GM23338 (cell line): ENCODE results near the gene L3MBTL4. TPM values are rescaled to one million over a fixed set of nuclear protein-coding genes. Genes with fewer than 3 reads are reported as not detected.
"Not testable (repeated sequence)": the region's sequence is repeated elsewhere in the genome, so short reads cannot be mapped to it uniquely, and the experiment has no call there.

Experiments used
- ATAC-seq: fragments of 200-7000 bp; cut with Tn5 transposase; 3 replicates; pipeline ENCODE4 v1.9.1; 2020
- DNase-seq: peaks from one replicate; pipeline ENCODE4 v3.0.0-alpha.2; 2015; ENCODE audit warnings: low spot score
- H2AFZ ChIP-seq: fragments of 200-600 bp; sonication (generic); 2 replicates; pipeline ENCODE4 v1.8.0; 2016; ENCODE audit warnings: antibody characterized with exemption, mild to moderate bottlenecking, moderate library complexity
- H3F3A ChIP-seq: fragments of 200-600 bp; sonication (generic); replicated peaks from 2 replicates; pipeline ENCODE4 v1.8.0; 2017; ENCODE audit warnings: antibody characterized with exemption, mixed run types, low read depth
- H3K27ac ChIP-seq: fragments of 200-600 bp; sonication (generic); 2 replicates; pipeline ENCODE4 v1.6.1; 2016; ENCODE audit warnings: low read depth
- H3K27me3 ChIP-seq: fragments of 200-600 bp; sonication (generic); 2 replicates; pipeline ENCODE4 v1.8.0; 2016; ENCODE audit warnings: mild to moderate bottlenecking, mixed run types, moderate library complexity; ENCODE audit not compliant: insufficient read depth
- H3K36me3 ChIP-seq: fragments of 200-600 bp; sonication (generic); 2 replicates; pipeline ENCODE4 v1.8.0; 2016; ENCODE audit warnings: mild to moderate bottlenecking; ENCODE audit not compliant: insufficient read depth
- H3K4me1 ChIP-seq: fragments of 200-600 bp; sonication (generic); 2 replicates; pipeline ENCODE4 v1.8.0; 2016; ENCODE audit warnings: mild to moderate bottlenecking, moderate library complexity; ENCODE audit not compliant: insufficient read depth
- H3K4me2 ChIP-seq: fragments of 200-600 bp; sonication (generic); 2 replicates; pipeline ENCODE4 v1.7.1; 2017; ENCODE audit warnings: mixed run types
- H3K4me3 ChIP-seq: fragments of 200-600 bp; sonication (generic); 2 replicates; pipeline ENCODE4 v1.6.1; 2016; ENCODE audit warnings: mixed run types
- H3K79me2 ChIP-seq: fragments of 200-600 bp; sonication (generic); replicated peaks from 2 replicates; pipeline ENCODE4 v1.8.0; 2017; ENCODE audit warnings: mild to moderate bottlenecking; ENCODE audit not compliant: insufficient read depth
- H3K9me2 ChIP-seq: fragments of 200-600 bp; sonication (generic); 2 replicates; pipeline ENCODE4 v1.8.0; 2017; ENCODE audit not compliant: insufficient read depth
- H4K20me1 ChIP-seq: fragments of 200-600 bp; sonication (generic); replicated peaks from 2 replicates; pipeline ENCODE4 v1.8.0; 2017; ENCODE audit warnings: mild to moderate bottlenecking; ENCODE audit not compliant: insufficient read depth
- H3K27ac Mint-ChIP-seq: 2 replicates; pipeline ENCODE4 v1.8.0; 2020; ENCODE audit warnings: inconsistent platforms, mild to moderate bottlenecking, moderate library complexity, mixed read lengths
- H3K27me3 Mint-ChIP-seq: 3 replicates; pipeline ENCODE4 v1.8.0; 2022; ENCODE audit warnings: low read depth, mild to moderate bottlenecking, moderate library complexity, mixed read lengths, inconsistent platforms; ENCODE audit not compliant: insufficient read depth, poor library complexity
- H3K36me3 Mint-ChIP-seq: 3 replicates; pipeline ENCODE4 v1.8.0; 2021; ENCODE audit warnings: low read depth, mild to moderate bottlenecking, inconsistent platforms, moderate library complexity, mixed read lengths
- H3K4me1 Mint-ChIP-seq: 3 replicates; pipeline ENCODE4 v1.8.0; 2020; ENCODE audit warnings: mild to moderate bottlenecking, inconsistent platforms, mixed read lengths
- H3K4me3 Mint-ChIP-seq: 3 replicates; pipeline ENCODE4 v1.8.0; 2021; ENCODE audit warnings: moderate library complexity, mild to moderate bottlenecking, inconsistent platforms, mixed read lengths
- H3K9me3 Mint-ChIP-seq: 3 replicates; pipeline ENCODE4 v1.8.0; 2020; ENCODE audit warnings: moderate library complexity, mild to moderate bottlenecking, inconsistent platforms, mixed read lengths
- CREB1 ChIP-seq: fragments of 250-450 bp; sonication (Bioruptor Pico); IDR thresholded peaks from 2 replicates; pipeline ENCODE4 v1.5.0; 2020; ENCODE audit warnings: low read depth, mild to moderate bottlenecking, moderate library complexity
- EZH2 ChIP-seq: fragments of 200-600 bp; sonication (generic); IDR thresholded peaks from one replicate; pipeline ENCODE4 v1.8.0; 2017; ENCODE audit warnings: antibody characterized with exemption, mild to moderate bottlenecking, low read depth; ENCODE audit not compliant: unreplicated experiment
- JUNB ChIP-seq: IDR thresholded peaks from one replicate; pipeline ENCODE4 v1.6.1; 2016; ENCODE audit warnings: antibody characterized with exemption; ENCODE audit not compliant: unreplicated experiment
- NANOG ChIP-seq: IDR thresholded peaks from 2 replicates; pipeline ENCODE4 v1.6.1; 2016; ENCODE audit warnings: antibody characterized with exemption, borderline replicate concordance
- POLR2AphosphoS5 ChIP-seq: IDR thresholded peaks from 2 replicates; pipeline ENCODE4 v1.6.1; 2016; ENCODE audit warnings: antibody characterized with exemption, low read depth
- REST ChIP-seq: IDR thresholded peaks from one replicate; pipeline ENCODE4 v1.6.1; 2018; ENCODE audit warnings: antibody characterized with exemption; ENCODE audit not compliant: unreplicated experiment
- STAT1 ChIP-seq: IDR thresholded peaks from one replicate; pipeline ENCODE4 v1.6.1; 2016; ENCODE audit warnings: antibody characterized with exemption; ENCODE audit not compliant: unreplicated experiment
- ZNF114 ChIP-seq: fragments of 250-450 bp; sonication (Bioruptor Pico); IDR thresholded peaks from 2 replicates; pipeline ENCODE4 v1.5.0; 2020; ENCODE audit warnings: mild to moderate bottlenecking, moderate library complexity
- ZNF331 ChIP-seq: fragments of 250-450 bp; sonication (Bioruptor Pico); IDR thresholded peaks from 2 replicates; pipeline ENCODE4 v1.5.0; 2020; ENCODE audit warnings: low read depth, mild to moderate bottlenecking, moderate library complexity
- polyA plus RNA-seq: library from polyadenylated mRNA; unstranded; fragments of >200 nt; fragmentation: Nextera tagmentation; extraction: Ambion mirVana; gene quantifications from 2 replicates; pipeline ENCODE4 v1.2.1, GENCODE V29; 2016
- total RNA-seq: library from RNA; depleted of rRNA; stranded (reverse); fragments of >200 nt; shearing (Covaris generic); gene quantifications from 2 replicates; pipeline ENCODE4 v1.2.3, GENCODE V29; 2014
- TF ChIP-seq, protein P1 (sequence below): fragments of 250-450 bp; sonication (Bioruptor Pico); IDR thresholded peaks from 2 replicates; pipeline ENCODE4 v1.5.0; 2020; ENCODE audit warnings: mild to moderate bottlenecking, moderate library complexity

L3MBTL4 gene
- total and polyA plus RNA-seq, 2 experiments from 2014 or later = 0.48 to 2.8 TPM

GRCh38 chr18:6078877-6079276 lies 335.8 kb downstream of the L3MBTL4 start (continued):
- TF ChIP-seq REST (no peak), POLR2AphosphoS5 (no peak), JUNB (no peak), CREB1 (CRISPR knock-in tag) (no peak), STAT1 (no peak), ZNF331 (CRISPR knock-in tag) (no peak), EZH2 (no peak), ZNF114 (no peak), NANOG (no peak)

DNA sequence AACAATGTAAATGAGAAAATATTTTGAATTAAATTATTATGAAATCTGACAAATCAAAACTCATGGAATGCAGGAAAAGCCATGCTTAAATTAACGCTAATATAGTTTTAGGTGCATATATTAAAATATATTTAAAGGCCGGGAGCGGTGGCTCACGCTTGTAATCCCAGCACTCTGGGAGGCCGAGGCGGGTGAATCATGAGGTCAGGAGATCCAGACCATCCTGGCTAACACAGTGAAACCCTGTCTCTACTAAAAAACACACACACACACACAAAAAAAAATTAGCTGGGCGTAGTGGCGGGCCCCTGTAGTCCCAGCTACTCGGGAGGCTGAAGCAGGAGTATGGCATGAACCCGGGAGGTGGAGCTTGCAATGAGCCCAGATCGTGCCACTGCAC lies 342.3 kb downstream of the L3MBTL4 start:
- H3K4me1 ChIP-seq, H3K9me2 ChIP-seq, H3K36me3 ChIP-seq, H3K9me3 Mint-ChIP-seq, H3K27ac Mint-ChIP-seq, H3F3A ChIP-seq, H4K20me1 ChIP-seq, H2AFZ ChIP-seq, H3K4me3 ChIP-seq, H3K27me3 ChIP-seq, H3K79me2 ChIP-seq, DNase-seq, H3K27ac ChIP-seq, H3K27me3 Mint-ChIP-seq, H3K4me1 Mint-ChIP-seq, H3K4me3 Mint-ChIP-seq, ATAC-seq, H3K36me3 Mint-ChIP-seq, H3K4me2 ChIP-seq: not testable (repeated sequence)

GRCh38 chr18:6069539-6069938 lies 345.2 kb downstream of the L3MBTL4 start:
- Mint-ChIP-seq H3K27me3 (peaks cover 2% of the 10 kb centered on the region), H3K9me3 (peaks cover 11% of the 10 kb centered on the region; the same call in 2 of the 3 replicates), H3K27ac (no peak overlapping the region), H3K4me3 (no peak overlapping the region), H3K4me1 (no peaks in the 10 kb centered on the region), H3K36me3 (peaks cover 3% of the 10 kb centered on the region; the same call in 2 of the 3 replicates)
- Histone ChIP-seq H3K4me3 (no peak overlapping the region), H3K9me2 (no peaks in the 10 kb centered on the region), H3K36me3 (no peaks in the 10 kb centered on the region), H3K4me2 (no peak overlapping the region), H3K4me1 (no peaks in the 10 kb centered on the region), H2AFZ (no peak overlapping the region), H4K20me1 (no peaks in the 10 kb centered on the region), H3K27ac (no peak overlapping the region), H3F3A (no peaks in the 10 kb centered on the region), H3K27me3 (no peaks in the 10 kb centered on the region), H3K79me2 (no peaks in the 10 kb centered on the region)
- ATAC-seq (no peak), DNase-seq (no peak)
- TF ChIP-seq ZNF331 (CRISPR knock-in tag) = no peak
- TF ChIP-seq, protein P1, sequence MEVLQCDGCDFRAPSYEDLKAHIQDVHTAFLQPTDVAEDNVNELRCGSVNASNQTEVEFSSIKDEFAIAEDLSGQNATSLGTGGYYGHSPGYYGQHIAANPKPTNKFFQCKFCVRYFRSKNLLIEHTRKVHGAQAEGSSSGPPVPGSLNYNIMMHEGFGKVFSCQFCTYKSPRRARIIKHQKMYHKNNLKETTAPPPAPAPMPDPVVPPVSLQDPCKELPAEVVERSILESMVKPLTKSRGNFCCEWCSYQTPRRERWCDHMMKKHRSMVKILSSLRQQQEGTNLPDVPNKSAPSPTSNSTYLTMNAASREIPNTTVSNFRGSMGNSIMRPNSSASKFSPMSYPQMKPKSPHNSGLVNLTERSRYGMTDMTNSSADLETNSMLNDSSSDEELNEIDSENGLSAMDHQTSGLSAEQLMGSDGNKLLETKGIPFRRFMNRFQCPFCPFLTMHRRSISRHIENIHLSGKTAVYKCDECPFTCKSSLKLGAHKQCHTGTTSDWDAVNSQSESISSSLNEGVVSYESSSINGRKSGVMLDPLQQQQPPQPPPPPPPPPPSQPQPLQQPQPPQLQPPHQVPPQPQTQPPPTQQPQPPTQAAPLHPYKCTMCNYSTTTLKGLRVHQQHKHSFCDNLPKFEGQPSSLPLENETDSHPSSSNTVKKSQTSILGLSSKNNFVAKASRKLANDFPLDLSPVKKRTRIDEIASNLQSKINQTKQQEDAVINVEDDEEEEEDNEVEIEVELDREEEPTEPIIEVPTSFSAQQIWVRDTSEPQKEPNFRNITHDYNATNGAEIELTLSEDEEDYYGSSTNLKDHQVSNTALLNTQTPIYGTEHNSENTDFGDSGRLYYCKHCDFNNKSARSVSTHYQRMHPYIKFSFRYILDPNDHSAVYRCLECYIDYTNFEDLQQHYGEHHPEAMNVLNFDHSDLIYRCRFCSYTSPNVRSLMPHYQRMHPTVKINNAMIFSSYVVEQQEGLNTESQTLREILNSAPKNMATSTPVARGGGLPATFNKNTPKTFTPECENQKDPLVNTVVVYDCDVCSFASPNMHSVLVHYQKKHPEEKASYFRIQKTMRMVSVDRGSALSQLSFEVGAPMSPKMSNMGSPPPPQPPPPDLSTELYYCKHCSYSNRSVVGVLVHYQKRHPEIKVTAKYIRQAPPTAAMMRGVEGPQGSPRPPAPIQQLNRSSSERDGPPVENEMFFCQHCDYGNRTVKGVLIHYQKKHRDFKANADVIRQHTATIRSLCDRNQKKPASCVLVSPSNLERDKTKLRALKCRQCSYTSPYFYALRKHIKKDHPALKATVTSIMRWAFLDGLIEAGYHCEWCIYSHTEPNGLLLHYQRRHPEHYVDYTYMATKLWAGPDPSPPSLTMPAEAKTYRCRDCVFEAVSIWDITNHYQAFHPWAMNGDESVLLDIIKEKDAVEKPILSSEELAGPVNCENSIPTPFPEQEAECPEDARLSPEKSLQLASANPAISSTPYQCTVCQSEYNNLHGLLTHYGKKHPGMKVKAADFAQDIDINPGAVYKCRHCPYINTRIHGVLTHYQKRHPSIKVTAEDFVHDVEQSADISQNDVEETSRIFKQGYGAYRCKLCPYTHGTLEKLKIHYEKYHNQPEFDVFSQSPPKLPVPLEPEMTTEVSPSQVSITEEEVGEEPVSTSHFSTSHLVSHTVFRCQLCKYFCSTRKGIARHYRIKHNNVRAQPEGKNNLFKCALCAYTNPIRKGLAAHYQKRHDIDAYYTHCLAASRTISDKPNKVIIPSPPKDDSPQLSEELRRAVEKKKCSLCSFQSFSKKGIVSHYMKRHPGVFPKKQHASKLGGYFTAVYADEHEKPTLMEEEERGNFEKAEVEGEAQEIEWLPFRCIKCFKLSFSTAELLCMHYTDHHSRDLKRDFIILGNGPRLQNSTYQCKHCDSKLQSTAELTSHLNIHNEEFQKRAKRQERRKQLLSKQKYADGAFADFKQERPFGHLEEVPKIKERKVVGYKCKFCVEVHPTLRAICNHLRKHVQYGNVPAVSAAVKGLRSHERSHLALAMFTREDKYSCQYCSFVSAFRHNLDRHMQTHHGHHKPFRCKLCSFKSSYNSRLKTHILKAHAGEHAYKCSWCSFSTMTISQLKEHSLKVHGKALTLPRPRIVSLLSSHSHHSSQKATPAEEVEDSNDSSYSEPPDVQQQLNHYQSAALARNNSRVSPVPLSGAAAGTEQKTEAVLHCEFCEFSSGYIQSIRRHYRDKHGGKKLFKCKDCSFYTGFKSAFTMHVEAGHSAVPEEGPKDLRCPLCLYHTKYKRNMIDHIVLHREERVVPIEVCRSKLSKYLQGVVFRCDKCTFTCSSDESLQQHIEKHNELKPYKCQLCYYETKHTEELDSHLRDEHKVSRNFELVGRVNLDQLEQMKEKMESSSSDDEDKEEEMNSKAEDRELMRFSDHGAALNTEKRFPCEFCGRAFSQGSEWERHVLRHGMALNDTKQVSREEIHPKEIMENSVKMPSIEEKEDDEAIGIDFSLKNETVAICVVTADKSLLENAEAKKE = no peak
